ENCODE results near the gene PRDM2.

PRDM2 gene

DNA sequence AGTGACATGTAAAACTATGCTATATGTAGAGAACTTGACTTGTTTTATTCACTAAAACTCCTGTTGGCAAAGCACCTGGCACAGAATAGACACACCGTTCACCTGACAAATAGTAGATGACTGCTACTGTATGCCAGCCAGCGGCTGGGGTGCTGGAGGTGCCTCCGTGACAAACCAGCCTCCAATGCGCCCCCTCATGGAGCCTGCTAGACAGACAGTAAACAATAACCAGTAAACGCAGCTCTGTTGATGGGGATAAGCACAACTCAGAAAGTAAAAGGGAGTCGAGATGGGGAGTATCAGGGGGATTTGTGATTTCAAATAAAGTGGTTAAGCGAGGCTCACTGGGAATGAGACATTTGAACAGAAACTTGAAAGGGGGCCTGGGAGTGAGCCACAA lies 107.2 kb downstream of the PRDM2 start:
- H3K4me3 ChIP-seq (ENCODE audit: low read length): no peak overlapping the region
- TF ChIP-seq ZNF274 (IDR thresholded peaks at IDR 0.05; ENCODE audit: low read depth, low read length): no peak

- H3K4me3 ChIP-seq (ENCODE audit: low read length): no peak overlapping the region
- TF ChIP-seq ZNF274 (IDR thresholded peaks at IDR 0.05; ENCODE audit: low read depth, low read length): no peak
Measured at GRCh38 chr1:13808729-13809131, 108.7 kb downstream of the PRDM2 start.

- TF ChIP-seq ZNF274 (IDR thresholded peaks at IDR 0.05; ENCODE audit: low read depth, low read length): no peak
Measured at GRCh38 chr1:13809461-13810159, 109.6 kb downstream of the PRDM2 start.

DNA sequence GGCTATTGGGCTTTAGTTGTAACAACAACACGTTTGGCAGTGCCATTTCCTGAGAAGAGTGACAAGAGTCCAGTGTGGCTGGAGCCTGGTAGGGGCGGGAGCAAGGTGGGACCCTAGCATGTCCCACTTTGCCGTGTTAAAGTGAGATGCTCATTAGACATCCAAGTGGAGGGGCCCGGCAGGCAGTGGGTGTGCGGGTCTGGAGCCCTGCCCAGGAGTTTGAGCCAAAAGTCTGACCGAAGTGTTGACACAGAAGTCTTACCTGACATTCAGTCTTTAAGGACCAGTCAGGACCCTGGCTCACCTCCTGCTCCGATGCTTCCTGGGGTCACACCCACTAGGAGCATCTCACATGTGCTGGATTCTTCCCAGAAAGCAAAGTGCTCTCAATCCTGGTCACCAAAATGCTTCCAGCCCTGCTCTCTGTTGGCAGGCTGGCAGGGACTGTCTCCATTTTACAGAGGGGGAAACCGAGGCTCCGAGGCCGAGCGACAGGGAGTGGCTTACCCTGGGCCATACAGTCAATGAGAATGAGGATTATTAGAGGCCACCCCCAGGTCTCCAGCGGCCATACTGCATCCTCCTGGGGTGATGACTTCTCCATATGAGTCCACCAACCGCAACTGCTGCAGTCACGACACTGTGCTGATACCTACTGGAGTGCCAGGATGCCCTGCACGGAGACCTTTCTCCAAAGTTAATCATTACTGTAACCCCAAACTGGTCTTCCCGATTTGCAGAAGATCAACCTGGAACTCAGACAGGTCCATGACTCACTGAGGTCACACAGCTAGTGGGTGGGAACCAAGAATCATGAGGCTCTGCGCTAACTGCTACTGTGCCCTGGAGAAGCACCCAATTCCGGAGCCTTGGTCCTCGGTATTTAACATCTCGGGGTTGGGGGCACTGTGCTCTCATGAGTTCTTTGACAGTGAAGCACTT lies 112.7 kb downstream of the PRDM2 start:
- no peak for TF ChIP-seq ZNF274 (IDR thresholded peaks at IDR 0.05; ENCODE audit: low read depth, low read length)
- no peak overlapping the region for H3K4me3 ChIP-seq (ENCODE audit: low read length)

More at GRCh38 chr1:13809461-13810159, 109.6 kb downstream of the PRDM2 start:
- H3K4me3 ChIP-seq (ENCODE audit: low read length): no peak overlapping the region

DNA sequence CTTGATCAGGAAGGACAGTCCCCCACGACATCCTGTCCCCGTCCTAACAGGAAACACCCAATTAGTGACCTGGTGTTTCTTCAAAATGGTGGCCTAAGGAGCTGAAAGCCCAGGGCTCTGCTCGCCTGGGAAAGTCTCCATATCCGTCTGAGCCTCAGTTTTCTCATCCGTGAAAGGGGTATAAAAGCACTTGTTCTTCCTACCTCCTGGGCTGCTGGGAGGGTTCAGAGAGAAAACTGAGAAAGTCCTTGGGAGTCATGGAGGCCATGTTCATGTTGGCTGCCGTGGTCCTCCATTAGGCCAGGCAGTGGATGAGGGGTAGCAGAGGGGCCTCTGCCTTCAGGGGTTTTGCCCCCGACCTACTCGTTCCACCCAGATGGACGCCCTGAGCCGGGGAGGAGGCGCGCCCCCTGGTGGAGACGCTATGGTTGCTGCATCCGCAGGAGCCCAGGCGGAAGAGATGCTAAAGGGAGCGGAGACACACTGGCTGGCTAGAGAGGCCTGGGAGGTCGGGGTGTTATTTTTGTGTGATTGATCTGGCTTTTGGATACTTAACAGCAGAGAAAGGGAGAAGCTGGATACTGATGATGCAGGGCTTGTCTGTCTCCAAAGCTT lies 113.5 kb downstream of the PRDM2 start:
- TF ChIP-seq ZNF274 (IDR thresholded peaks at IDR 0.05; ENCODE audit: low read depth, low read length): no peak
- H3K4me3 ChIP-seq (ENCODE audit: low read length): no peak overlapping the region

DNA sequence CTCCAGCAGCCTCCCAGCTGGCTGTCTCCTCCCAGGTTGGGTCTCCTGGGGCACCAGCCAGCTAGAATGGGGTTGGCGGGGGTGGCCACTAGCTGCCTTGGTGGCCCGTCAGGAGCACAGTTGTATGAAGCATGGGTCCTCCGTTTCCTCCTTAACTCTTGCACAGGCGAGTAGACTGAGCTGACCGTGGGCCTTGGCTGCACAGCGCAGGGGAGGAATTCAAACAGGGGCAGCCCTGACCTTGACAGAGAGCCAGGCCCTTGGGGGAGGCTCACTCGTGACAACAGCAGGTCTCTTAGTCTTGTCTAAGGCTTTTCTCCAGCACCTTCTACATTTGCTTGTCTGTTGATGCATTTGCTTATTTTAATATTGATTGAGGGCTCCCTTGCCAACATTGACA lies 114.1 kb downstream of the PRDM2 start:
- no peak for TF ChIP-seq ZNF274 (IDR thresholded peaks at IDR 0.05; ENCODE audit: low read depth, low read length)
- no peak overlapping the region for H3K4me3 ChIP-seq (ENCODE audit: low read length)

DNA sequence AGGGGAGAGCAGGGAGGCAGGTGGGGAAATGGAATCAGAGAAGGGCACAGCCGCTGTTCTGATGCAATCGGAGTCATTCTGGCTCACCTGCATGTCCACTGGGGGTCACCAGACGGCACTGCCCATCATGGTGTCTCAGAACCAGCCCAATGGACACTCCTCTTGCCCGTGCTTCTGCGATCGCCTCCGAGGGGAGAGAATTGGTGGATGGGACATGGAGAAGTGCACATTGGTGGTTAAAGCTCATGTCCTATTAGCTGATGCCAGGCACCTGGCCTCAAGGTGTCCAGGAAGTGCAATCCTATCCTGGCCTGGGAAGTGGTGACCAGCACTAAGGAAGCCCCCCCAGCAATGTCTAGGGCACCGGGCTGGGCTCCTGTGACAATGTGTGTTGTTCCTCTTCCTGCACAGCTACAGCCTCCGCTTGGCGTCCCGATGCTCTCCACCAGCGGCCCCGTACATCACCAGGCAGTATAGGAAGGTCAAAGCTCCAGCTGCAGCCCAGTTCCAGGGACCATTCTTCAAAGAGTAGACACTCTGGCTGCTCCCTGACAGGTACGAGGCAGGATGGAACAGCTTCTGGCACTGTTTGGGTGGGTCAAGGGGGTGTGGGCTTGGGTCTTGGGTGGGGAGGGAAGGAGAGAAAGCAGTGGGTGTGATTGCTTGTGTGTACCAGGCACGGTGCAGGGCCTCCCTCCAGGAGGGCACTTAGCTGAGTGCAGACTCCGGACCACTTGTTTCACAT lies 116.2 kb downstream of the PRDM2 start:
- TF ChIP-seq ZNF274 (IDR thresholded peaks at IDR 0.05; ENCODE audit: low read depth, low read length): no peak

DNA sequence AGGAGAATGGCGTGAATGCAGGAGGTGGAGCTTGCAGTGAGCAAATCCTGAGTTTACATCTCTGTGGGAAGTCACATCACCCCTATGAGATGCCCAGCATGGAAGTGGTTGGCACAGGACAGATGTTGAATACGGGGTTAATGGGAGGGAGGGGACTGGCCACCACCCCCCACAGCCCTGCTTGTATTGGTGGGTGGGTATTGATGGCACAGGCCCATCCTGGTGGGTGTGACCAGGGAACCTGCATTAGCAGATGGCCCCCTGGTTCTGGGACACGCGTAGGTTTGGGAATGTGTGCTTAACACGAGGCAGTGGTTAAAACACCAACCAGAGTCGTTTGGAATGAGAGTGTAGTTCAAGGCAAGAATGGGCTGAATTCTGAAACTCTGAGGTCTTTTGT lies 117.9 kb downstream of the PRDM2 start:
- no peak for TF ChIP-seq ZNF274 (IDR thresholded peaks at IDR 0.05; ENCODE audit: low read depth, low read length)
- no peak overlapping the region for H3K4me3 ChIP-seq (ENCODE audit: low read length)

More for the DNA sequence above, 116.2 kb downstream of the PRDM2 start:
- no peak overlapping the region for H3K4me3 ChIP-seq (ENCODE audit: low read length)

DNA sequence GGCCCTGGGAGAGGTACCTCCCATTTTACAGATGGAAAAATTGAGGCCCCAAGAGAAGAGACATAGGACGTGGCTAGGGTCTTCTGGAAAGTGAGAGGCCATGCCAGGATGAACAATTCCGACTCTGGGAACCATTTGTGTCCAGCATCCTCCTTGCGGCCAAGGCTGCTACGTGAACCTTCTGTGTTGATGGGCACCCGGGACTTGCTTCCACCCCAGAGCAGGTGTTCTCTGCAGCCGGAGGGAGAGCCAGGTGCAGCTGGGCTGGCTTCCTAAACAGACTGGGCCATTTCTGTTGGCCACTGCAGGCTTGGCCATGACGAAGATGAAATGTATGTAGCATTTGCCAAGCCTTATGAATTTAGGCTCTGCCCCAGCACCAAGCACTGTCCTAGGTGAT lies 118.9 kb downstream of the PRDM2 start:
- TF ChIP-seq ZNF274 (IDR thresholded peaks at IDR 0.05; ENCODE audit: low read depth, low read length): no peak
- no peak overlapping the region for H3K4me3 ChIP-seq (ENCODE audit: low read length)

DNA sequence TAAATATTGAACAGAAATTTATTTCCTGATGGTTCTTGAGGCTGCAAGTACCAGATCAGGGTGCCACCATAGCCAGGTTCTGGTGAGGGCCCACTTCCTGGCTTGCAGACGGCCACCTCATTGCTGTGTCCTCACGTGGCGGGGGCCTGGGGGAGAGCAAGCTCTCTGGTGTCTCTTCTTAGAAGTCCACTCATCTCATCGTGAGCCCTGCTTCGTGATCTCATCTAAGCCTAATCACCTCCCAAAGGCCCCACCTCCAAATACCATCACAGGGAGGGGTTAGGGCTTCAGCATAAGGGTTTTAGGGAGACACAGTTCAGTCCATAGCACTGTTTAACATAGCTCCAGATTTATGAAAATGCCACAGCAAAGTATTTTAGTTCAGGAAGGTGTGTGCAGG lies 119.7 kb downstream of the PRDM2 start:
- no peak for TF ChIP-seq ZNF274 (IDR thresholded peaks at IDR 0.05; ENCODE audit: low read depth, low read length)

DNA sequence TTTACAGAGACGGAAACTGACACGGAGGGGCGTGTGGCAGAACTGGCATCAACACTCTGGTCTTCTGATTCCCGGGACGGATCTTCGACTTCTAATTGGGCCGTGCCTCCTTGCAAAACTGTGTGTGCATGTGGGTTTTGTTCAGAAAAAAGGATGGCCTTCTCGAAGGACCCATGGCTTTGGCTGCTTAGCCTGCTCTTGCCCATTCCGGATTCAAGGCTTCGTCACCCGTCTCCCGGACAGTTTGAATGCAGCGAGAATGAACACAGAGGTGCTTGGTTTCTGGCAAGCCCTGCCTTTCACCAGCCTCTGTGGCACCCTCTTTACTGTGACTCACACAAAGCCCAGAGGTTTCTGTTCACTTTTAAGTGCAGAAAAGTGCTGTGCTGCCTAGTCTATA lies 120.1 kb downstream of the PRDM2 start:
- H3K4me3 ChIP-seq (ENCODE audit: low read length): no peak overlapping the region
- no peak for TF ChIP-seq ZNF274 (IDR thresholded peaks at IDR 0.05; ENCODE audit: low read depth, low read length)

More for the DNA sequence above, 119.7 kb downstream of the PRDM2 start:
- H3K4me3 ChIP-seq (ENCODE audit: low read length): no peak overlapping the region

- TF ChIP-seq ZNF274 (IDR thresholded peaks at IDR 0.05; ENCODE audit: low read depth, low read length): no peak
- no peak overlapping the region for H3K4me3 ChIP-seq (ENCODE audit: low read length)
Measured at GRCh38 chr1:13820456-13820855, 120.5 kb downstream of the PRDM2 start.

GRCh38 chr1:13823126-13823880 lies 123.3 kb downstream of the PRDM2 start:
- no peak overlapping the region for H3K4me3 ChIP-seq (ENCODE audit: low read length)
- TF ChIP-seq ZNF274 (IDR thresholded peaks at IDR 0.05; ENCODE audit: low read depth, low read length): no peak

Measured in GM08714 (cell line).